ENCODE measurements around the gene GALM.
A peak's percentile ranks its signal among the peaks of the same experiment; 100 is the strongest.

The GALM gene

GRCh38 chr2:38747819-38748218 is 81.9 kb downstream of the GALM start:
- Histone ChIP-seq H3K27me3 (ENCODE audit: insufficient read depth, low read depth, severe bottlenecking) (no peaks in the 10 kb centered on the region), H3K36me3 (peaks cover 83% of the 10 kb centered on the region), H3K4me3 (ENCODE audit: low read depth, low read length) (no peak overlapping the region), H3K9me3 (ENCODE audit: severe bottlenecking) (no peaks in the 10 kb centered on the region), H3K27ac (no peak overlapping the region)
- DNase-seq, result no peak
- no peak for TF ChIP-seq CTCF (IDR thresholded peaks at IDR 0.05; ENCODE audit: low read depth, low read length)

DNA sequence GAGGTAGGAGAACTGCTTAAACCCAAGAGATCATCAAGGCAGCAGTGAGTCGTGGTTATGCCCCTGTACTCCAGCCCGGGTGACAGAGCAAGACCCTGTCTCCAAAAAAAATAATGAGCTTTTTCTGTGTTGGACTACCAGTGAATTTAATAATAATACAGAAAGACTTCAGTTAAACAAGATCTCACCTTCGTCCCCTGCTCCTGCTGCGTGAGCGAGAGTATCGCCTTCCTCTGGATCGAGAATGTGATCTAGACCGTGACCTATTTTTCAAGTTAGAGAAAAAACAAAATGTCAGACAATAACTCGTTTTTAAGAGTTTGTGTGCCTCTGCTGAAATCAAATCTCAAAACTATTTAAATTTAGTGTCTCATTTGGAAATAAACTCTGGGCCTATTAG is 82.5 kb downstream of the GALM start:
- Histone ChIP-seq H3K27ac (no peak overlapping the region), H3K9me3 (ENCODE audit: severe bottlenecking) (no peaks in the 10 kb centered on the region), H3K4me3 (ENCODE audit: low read depth, low read length) (no peak overlapping the region), H3K36me3 (peaks cover 77% of the 10 kb centered on the region), H3K27me3 (ENCODE audit: insufficient read depth, low read depth, severe bottlenecking) (no peaks in the 10 kb centered on the region)
- no peak for TF ChIP-seq CTCF (IDR thresholded peaks at IDR 0.05; ENCODE audit: low read depth, low read length)
- no peak for DNase-seq

DNA sequence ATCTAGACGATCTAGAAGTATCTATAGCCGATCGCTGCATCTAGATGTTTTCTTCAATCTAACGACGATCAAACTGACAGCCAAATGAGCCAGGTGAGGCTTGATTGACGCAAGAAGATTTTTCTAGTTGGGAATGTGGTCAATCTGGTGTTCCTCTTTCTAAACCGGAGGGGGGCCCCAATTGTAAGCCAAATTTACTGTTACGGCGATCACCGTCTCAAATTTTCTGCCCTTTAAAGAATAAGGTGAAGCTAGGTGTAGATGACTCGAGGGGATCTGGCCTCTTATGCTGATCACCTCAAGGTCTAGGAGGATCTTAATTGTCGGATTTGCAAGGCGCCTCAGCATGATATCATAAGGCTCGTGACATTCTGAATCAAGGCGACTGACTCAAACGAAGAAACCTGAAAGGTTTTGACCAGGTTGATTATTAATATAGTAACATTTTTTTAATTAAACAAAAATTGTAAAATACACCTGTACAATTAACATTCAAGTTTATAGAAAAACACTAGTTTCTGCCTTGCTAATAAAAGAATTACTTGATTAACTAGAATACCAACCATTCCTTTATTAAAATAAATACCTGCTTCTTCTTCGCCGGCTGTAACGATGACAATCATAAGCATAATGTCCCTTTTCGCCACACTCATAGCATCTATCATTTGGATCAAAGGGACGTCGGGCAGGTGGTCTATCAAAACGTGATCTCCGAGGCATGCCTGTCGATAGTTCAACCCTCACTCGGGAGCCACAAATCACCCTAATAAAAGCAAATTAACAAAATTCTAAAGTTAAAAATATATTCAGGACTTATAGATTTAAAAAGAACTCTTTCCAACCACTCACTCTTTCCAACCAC is 83.3 kb downstream of the GALM start:
- DNase-seq, result no peak
- peaks cover 69% of the 10 kb centered on the region for H3K36me3 ChIP-seq
- no peak overlapping the region; the same call in 1 of the 2 replicates for H3K27ac ChIP-seq
- H3K4me3 ChIP-seq (ENCODE audit: low read depth, low read length), result peak overlapping the region; percentile 92
- H3K27me3 ChIP-seq (ENCODE audit: insufficient read depth, low read depth, severe bottlenecking), result no peaks in the 10 kb centered on the region
- no peaks in the 10 kb centered on the region for H3K9me3 ChIP-seq (ENCODE audit: severe bottlenecking)
- no peak for TF ChIP-seq CTCF (IDR thresholded peaks at IDR 0.05; ENCODE audit: low read depth, low read length)

GRCh38 chr2:38750011-38750890 is 84.3 kb downstream of the GALM start:
- peak; percentile 29 for DNase-seq
- peak overlapping the region; percentile 99 for H3K27ac ChIP-seq
- peak overlapping the region; percentile 92 for H3K4me3 ChIP-seq (ENCODE audit: low read depth, low read length)
- H3K36me3 ChIP-seq, result peaks cover 59% of the 10 kb centered on the region
- no peaks in the 10 kb centered on the region for H3K9me3 ChIP-seq (ENCODE audit: severe bottlenecking)
- H3K27me3 ChIP-seq (ENCODE audit: insufficient read depth, low read depth, severe bottlenecking), result no peaks in the 10 kb centered on the region
- TF ChIP-seq CTCF (IDR thresholded peaks at IDR 0.05; ENCODE audit: low read depth, low read length), result no peak

- no peaks in the 10 kb centered on the region for H3K27me3 ChIP-seq (ENCODE audit: insufficient read depth, low read depth, severe bottlenecking)
- peak within 1 kb of the TSS; percentile 92 for H3K4me3 ChIP-seq (ENCODE audit: low read depth, low read length)
- H3K9me3 ChIP-seq (ENCODE audit: severe bottlenecking), result no peaks in the 10 kb centered on the region
- no peak for TF ChIP-seq CTCF (IDR thresholded peaks at IDR 0.05; ENCODE audit: low read depth, low read length)
- H3K27ac ChIP-seq, result peak within 1 kb of the TSS; percentile 99
- peak; percentile 100 for DNase-seq
- H3K36me3 ChIP-seq, result peaks cover 51% of the 10 kb centered on the region
These were observed 85.1 kb downstream of the GALM start, which contains the start of gene SRSF7 for GRCh38 chr2:38750891-38751595. TSS of gene SRSF7 (minus strand) at chr2:38751361. CDS start at chr2:38751256, 105 bp downstream.

Measured in WERI-Rb-1 (cell line).